Spleen (tissue), 11 donors: ENCODE measurements around the gene CRLF1. TPM values are rescaled to one million over a fixed set of nuclear protein-coding genes. Genes with fewer than 3 reads are reported as not detected.

Experiments used
- DNase-seq: peaks from one replicate; pipeline ENCODE4 v3.0.0-alpha.2; 2020
- H3K27ac ChIP-seq, 8 donors: fragments of 200-600 bp; sonication (generic) in 7 of 8; 1 replicate in 4 of 8; 2 replicates in 4 of 8; pipeline versions ENCODE4 v1.5.0 to v1.8.0; 2016 to 2021; ENCODE audit warnings: inconsistent platforms in 4 of 8, mild to moderate bottlenecking in 4 of 8, moderate library complexity in 1 of 8
- H3K27me3 ChIP-seq, 7 donors: fragments of 200-600 bp; sonication (generic) in 6 of 7; replicated peaks in 1 of 7; 1 replicate in 4 of 7; 2 replicates in 3 of 7; pipeline versions ENCODE4 v1.5.0 to v1.8.0; 2016 to 2021; ENCODE audit warnings: inconsistent platforms in 3 of 7, mild to moderate bottlenecking in 1 of 7
- H3K36me3 ChIP-seq, 6 donors: fragments of 200-600 bp; sonication (generic) in 5 of 6; 1 replicate in 4 of 6; 2 replicates in 2 of 6; pipeline versions ENCODE4 v1.5.0 to v1.8.0; 2016 to 2021; ENCODE audit warnings: inconsistent platforms in 2 of 6
- H3K4me1 ChIP-seq, 6 donors: fragments of 200-600 bp; sonication (generic) in 5 of 6; 1 replicate in 3 of 6; 2 replicates in 3 of 6; pipeline versions ENCODE4 v1.5.0 to v1.8.0; 2016 to 2021; ENCODE audit warnings: inconsistent platforms in 3 of 6
- H3K4me3 ChIP-seq, 8 donors: fragments of 200-600 bp; sonication (generic) in 7 of 8; 1 replicate in 4 of 8; 2 replicates in 4 of 8; pipeline versions ENCODE4 v1.5.0 to v1.8.0; 2016 to 2021; ENCODE audit warnings: inconsistent platforms in 4 of 8, mild to moderate bottlenecking in 4 of 8, moderate library complexity in 2 of 8
- H3K9me3 ChIP-seq, 8 donors: fragments of 200-600 bp; sonication (generic) in 7 of 8; 1 replicate in 4 of 8; 2 replicates in 4 of 8; pipeline versions ENCODE4 v1.5.0 to v1.8.0; 2016 to 2021; ENCODE audit warnings: inconsistent platforms in 4 of 8
- CTCF ChIP-seq, 11 experiments: fragments of 200-600 bp in 7 of 11; fragments of 450-650 bp in 4 of 11; sonication (generic) in 4 of 11; IDR thresholded peaks in 8 of 11; conservative IDR thresholded peaks in 3 of 11; 1 replicate in 7 of 11; 2 replicates in 4 of 11; pipeline versions ENCODE4 v1.4.0 to v1.8.0; 2016 to 2021; ENCODE audit warnings: antibody characterized with exemption in 11 of 11, inconsistent platforms in 4 of 11, mild to moderate bottlenecking in 1 of 11
- POLR2A ChIP-seq, 3 donors: fragments of 450-650 bp; IDR thresholded peaks; one replicate each; pipeline ENCODE4 v1.5.1; 2017; ENCODE audit warnings: antibody characterized with exemption in 3 of 3, mild to moderate bottlenecking in 1 of 3
- POLR2AphosphoS5 ChIP-seq, 3 donors: sonication (generic); formaldehyde crosslinking; IDR thresholded peaks; one replicate each; pipeline ENCODE4 v1.5.1; 2017; ENCODE audit warnings: antibody characterized with exemption in 3 of 3
- WGBS, 5 donors: extraction: QIAGEN DNeasy Blood & Tissue Kit in 3 of 5; methylation state at CpG; one replicate each; pipeline versions ENCODE4 v1.1.5 to v1.1.7; 2013 to 2018; 5-methylcytosine and 5-hydroxymethylcytosine counted together
- intact Hi-C: fragments of 100-400 bp; cut with DNase I; formaldehyde crosslinking; loops from one replicate; pipeline ENCODE4 v1.15.0; 2023; ENCODE audit warnings: low total_unique reads
- polyA plus RNA-seq, 3 donors: library from polyadenylated mRNA; stranded (reverse); fragments of 200-250 nt; gene quantifications; one replicate each; pipeline ENCODE4 v1.2.1, GENCODE V29; 2013
- total RNA-seq, 7 donors: library from RNA; depleted of rRNA in 3 of 7; stranded (reverse); fragments of >200 nt in 3 of 7; fragmentation: NEBNext Ultra II Directional in 4 of 7; extraction: Animal tissue kit (Norgen Biotek cat#: 25700) in 4 of 7; gene quantifications; one replicate each; pipeline versions ENCODE4 v1.1.0 to v1.2.1, GENCODE V29; 2016 to 2021
- donor health status: healthy with polysubstance abuse.
- donor health status: DM: no; HTN: no; CAD: no; lungs with moderate emphysema.
- donor health status: DM: no; HTN: no; CAD: no.
- donor health status: Bipolar disorder and iron deficiency.
- donor health status: healthy.
- donor health status: DM: no; HTN: no; CAD: no.
- donor health status: DM: yes; HTN: yes; CAD: no.

The CRLF1 gene
- total and polyA plus RNA-seq, 10 donors: 0.20 to 8.0 (median 2.6) TPM; not detected in 1

- peaks cover 10 to 90% (median 48%) of the 10 kb centered on the region in 7 donors for H3K27me3 ChIP-seq
- intact Hi-C loops: no loop called here
- WGBS, 5 donors: 85 to 95% (median 91%) methylated on average over 3 of the region's 3 CpGs
These were observed 9.4 kb upstream of the CRLF1 start for GRCh38 chr19:18616023-18616422.

GRCh38 chr19:18613589-18614234 lies 7.1 kb upstream of the CRLF1 start:
- no peaks in the 10 kb centered on the region for H3K9me3 ChIP-seq
- H3K4me1 ChIP-seq: peaks cover 22 to 37% (median 32%) of the 10 kb centered on the region in 6 donors
- peaks cover 22 to 98% (median 71%) of the 10 kb centered on the region in 7 donors for H3K27me3 ChIP-seq
- intact Hi-C loops: no loop called here
- no peak for DNase-seq
- WGBS, 5 donors: 19 to 30% (median 20%) methylated on average over 8 to 23 of the region's 23 CpGs
- no peaks in the 10 kb centered on the region for H3K36me3 ChIP-seq
- no peak overlapping the region for H3K4me3 ChIP-seq
- H3K27ac ChIP-seq: no peak overlapping the region
- TF ChIP-seq POLR2AphosphoS5 (IDR thresholded peaks at IDR 0.05) (no peak), POLR2A (IDR thresholded peaks at IDR 0.05) (no peak), CTCF (IDR thresholded peaks at IDR 0.05 in 8 of 11, conservative IDR thresholded peaks at IDR 0.05 in 3 of 11) (no peak)

More at GRCh38 chr19:18616023-18616422, 9.4 kb upstream of the CRLF1 start:
- TF ChIP-seq POLR2A (IDR thresholded peaks at IDR 0.05) (no peak), CTCF (IDR thresholded peaks at IDR 0.05 in 8 of 11, conservative IDR thresholded peaks at IDR 0.05 in 3 of 11) (no peak), POLR2AphosphoS5 (IDR thresholded peaks at IDR 0.05) (no peak)
- no peak for DNase-seq
- no peak overlapping the region for H3K27ac ChIP-seq
- no peak overlapping the region for H3K4me3 ChIP-seq
- peaks cover 16 to 30% (median 25%) of the 10 kb centered on the region in 6 donors for H3K4me1 ChIP-seq
- no peaks in the 10 kb centered on the region for H3K36me3 ChIP-seq
- H3K9me3 ChIP-seq: no peaks in the 10 kb centered on the region

- Histone ChIP-seq H3K9me3 (no peaks in the 10 kb centered on the region), H3K27ac (no peak within 1 kb of the TSS), H3K36me3 (no peaks in the 10 kb centered on the region), H3K4me3 (peak within 1 kb of the TSS; percentile 4 to 67 (median 38)), H3K4me1 (peaks cover 23 to 43% (median 32%) of the 10 kb centered on the region in 6 donors), H3K27me3 (peaks cover 22 to 100% (median 78%) of the 10 kb centered on the region in 7 donors)
- TF ChIP-seq POLR2A (IDR thresholded peaks at IDR 0.05) (no peak), POLR2AphosphoS5 (IDR thresholded peaks at IDR 0.05) (no peak), CTCF (IDR thresholded peaks at IDR 0.05 in 8 of 11, conservative IDR thresholded peaks at IDR 0.05 in 3 of 11) (no peak)
- intact Hi-C loops: no loop called here
- WGBS, 5 donors: 2 to 7% (median 4%) methylated on average over 13 to 70 of the region's 70 CpGs
- peak; percentile 79 for DNase-seq
These were observed 6.4 kb upstream of the CRLF1 start, which contains the start of gene TMEM59L for GRCh38 chr19:18612772-18613588. TMEM59L (plus strand) TSS chr19:18612870; CDS start chr19:18612959, 89 bp downstream.
